Erythroblast (primary cell): ENCODE results near the gene PLCL2.

Source experiments
- GATA1 ChIP-seq: IDR thresholded peaks from 2 replicates; pipeline ENCODE4 v1.6.1; 2011; ENCODE audit warnings: low read depth, mild to moderate bottlenecking, control low read depth, low read length, moderate library complexity
- POLR2A ChIP-seq: IDR thresholded peaks from 2 replicates; pipeline ENCODE4 v1.6.1; 2011; ENCODE audit warnings: mild to moderate bottlenecking, low read length

DNA sequence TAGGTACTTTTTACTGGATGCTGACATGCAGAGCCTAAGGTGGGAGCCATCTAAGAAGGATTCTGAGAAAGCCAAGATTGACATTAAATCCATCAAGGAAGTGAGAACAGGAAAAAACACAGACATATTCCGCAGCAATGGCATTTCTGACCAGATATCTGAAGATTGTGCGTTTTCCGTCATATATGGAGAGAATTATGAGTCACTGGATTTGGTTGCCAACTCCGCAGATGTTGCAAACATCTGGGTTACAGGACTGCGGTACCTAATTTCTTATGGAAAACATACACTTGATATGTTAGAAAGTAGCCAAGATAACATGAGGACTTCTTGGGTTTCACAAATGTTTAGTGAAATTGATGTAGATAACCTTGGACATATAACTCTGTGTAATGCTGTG is 125.1 kb downstream of the PLCL2 start:
- no peak for TF ChIP-seq POLR2A
- no peak for TF ChIP-seq GATA1
